Type B pancreatic cell (in vitro differentiated cells): ENCODE results near the gene LINGO4. TPM values are rescaled to one million over a fixed set of nuclear protein-coding genes. Genes with fewer than 3 reads are reported as not detected.
A peak's percentile ranks its signal among the peaks of the same experiment; 100 is the strongest.

ENCODE experiments used
- DNase-seq: peaks from one replicate; pipeline ENCODE4 v3.0.0; 2021; ENCODE audit warnings: mixed read lengths; ENCODE audit not compliant: unreplicated experiment; ENCODE audit errors: extremely low spot score
- H3K27ac Mint-ChIP-seq: 2 replicates; pipeline ENCODE4 v1.8.0; 2021; ENCODE audit warnings: mild to moderate bottlenecking, mixed read lengths
- H3K27me3 Mint-ChIP-seq: 2 replicates; pipeline ENCODE4 v1.8.0; 2021; ENCODE audit warnings: mixed read lengths
- H3K36me3 Mint-ChIP-seq: 2 replicates; pipeline ENCODE4 v1.8.0; 2021; ENCODE audit warnings: mixed read lengths
- H3K4me1 Mint-ChIP-seq: one replicate; pipeline ENCODE4 v1.8.0; 2021; ENCODE audit warnings: mixed read lengths; ENCODE audit not compliant: unreplicated experiment
- H3K4me3 Mint-ChIP-seq: 2 replicates; pipeline ENCODE4 v1.8.0; 2021; ENCODE audit warnings: mild to moderate bottlenecking, mixed read lengths
- H3K9me3 Mint-ChIP-seq: 2 replicates; pipeline ENCODE4 v1.8.0; 2021; ENCODE audit warnings: mixed read lengths
- total RNA-seq: library from RNA; stranded (reverse); gene quantifications from 2 replicates; pipeline ENCODE4 v1.2.1, GENCODE V29; 2021; ENCODE audit warnings: low replicate concordance
- TF ChIP-seq, protein P1 (sequence below): fragments of 200-600 bp; sonication (generic); conservative IDR thresholded peaks from 2 replicates; pipeline ENCODE4 v1.5.0; 2021; ENCODE audit warnings: antibody characterized with exemption, mild to moderate bottlenecking

The LINGO4 gene
- total RNA-seq, 1 donor from 2014 or later, result not detected

DNA sequence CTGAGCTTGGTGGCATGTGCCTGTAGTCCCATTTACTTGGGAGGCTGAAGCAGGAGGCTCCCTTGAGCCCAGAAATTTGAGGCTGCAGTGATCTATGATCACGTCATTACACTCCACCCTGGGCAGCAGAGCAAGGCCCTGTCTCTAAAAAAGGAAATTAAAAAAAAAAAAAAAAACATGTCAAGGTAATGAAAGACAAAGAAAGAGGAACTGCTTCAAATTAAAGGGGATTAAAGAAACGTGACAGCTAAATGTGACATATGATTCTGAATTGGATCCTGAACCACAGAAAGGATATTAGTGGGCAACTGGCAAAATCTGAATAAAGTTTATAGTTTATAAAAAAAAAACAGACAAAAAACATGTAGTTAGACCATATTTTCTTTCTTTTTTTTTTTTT lies 38.2 kb upstream of the LINGO4 start:
- H3K36me3 Mint-ChIP-seq, result no peaks in the 10 kb centered on the region
- H3K4me3 Mint-ChIP-seq, result no peak overlapping the region
- peaks cover 5% of the 10 kb centered on the region for H3K4me1 Mint-ChIP-seq
- TF ChIP-seq, protein P1, sequence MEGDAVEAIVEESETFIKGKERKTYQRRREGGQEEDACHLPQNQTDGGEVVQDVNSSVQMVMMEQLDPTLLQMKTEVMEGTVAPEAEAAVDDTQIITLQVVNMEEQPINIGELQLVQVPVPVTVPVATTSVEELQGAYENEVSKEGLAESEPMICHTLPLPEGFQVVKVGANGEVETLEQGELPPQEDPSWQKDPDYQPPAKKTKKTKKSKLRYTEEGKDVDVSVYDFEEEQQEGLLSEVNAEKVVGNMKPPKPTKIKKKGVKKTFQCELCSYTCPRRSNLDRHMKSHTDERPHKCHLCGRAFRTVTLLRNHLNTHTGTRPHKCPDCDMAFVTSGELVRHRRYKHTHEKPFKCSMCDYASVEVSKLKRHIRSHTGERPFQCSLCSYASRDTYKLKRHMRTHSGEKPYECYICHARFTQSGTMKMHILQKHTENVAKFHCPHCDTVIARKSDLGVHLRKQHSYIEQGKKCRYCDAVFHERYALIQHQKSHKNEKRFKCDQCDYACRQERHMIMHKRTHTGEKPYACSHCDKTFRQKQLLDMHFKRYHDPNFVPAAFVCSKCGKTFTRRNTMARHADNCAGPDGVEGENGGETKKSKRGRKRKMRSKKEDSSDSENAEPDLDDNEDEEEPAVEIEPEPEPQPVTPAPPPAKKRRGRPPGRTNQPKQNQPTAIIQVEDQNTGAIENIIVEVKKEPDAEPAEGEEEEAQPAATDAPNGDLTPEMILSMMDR, result no peak
- H3K27ac Mint-ChIP-seq, result no peak overlapping the region
- no peaks in the 10 kb centered on the region for H3K9me3 Mint-ChIP-seq
- DNase-seq, result no peak
- peaks cover 66% of the 10 kb centered on the region for H3K27me3 Mint-ChIP-seq

DNA sequence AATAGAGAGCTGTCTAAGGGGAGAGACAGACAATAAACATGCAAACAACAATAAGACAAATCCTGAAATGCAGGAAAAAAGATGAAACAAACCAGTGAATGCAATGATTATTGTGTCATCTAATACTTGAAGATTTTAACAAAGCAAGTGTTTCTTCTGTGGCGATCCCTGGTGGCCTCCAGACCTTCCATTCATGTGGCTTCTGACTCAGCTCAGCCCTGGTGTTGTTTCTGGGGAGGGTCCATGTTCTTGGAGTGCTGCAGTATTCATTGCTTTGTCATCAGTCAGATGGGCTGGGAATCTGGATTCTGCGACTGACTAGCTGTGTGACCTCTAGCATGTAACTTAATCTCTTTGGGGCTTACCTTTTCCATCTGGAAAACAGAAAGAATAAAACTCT lies 35.9 kb upstream of the LINGO4 start:
- TF ChIP-seq, protein P1, result no peak
- peaks cover 77% of the 10 kb centered on the region for H3K27me3 Mint-ChIP-seq
- no peaks in the 10 kb centered on the region for H3K9me3 Mint-ChIP-seq
- peaks cover 8% of the 10 kb centered on the region for H3K36me3 Mint-ChIP-seq
- H3K27ac Mint-ChIP-seq, result no peak overlapping the region
- H3K4me3 Mint-ChIP-seq, result no peak overlapping the region
- no peak for DNase-seq
- peaks cover 13% of the 10 kb centered on the region for H3K4me1 Mint-ChIP-seq

DNA sequence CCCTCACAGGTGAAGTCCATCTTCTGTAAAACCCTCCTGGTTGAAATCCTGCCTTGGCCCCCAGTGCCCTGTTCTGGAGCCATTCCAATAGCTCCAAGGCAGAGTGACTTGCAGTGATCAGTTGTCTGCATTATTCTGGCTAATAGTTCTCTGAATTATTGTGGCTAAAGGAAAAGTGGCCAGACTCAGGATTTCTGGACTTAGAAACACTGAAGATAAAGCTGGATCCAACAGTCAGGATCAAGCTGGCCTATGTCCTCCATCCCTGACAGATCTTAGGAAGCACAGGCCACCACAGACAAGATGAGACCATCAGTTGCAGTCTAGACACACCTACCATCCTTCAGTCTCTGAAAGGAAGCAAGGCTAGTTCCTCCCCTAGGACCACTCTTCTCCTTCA lies 35.2 kb upstream of the LINGO4 start:
- Mint-ChIP-seq H3K36me3 (peaks cover 8% of the 10 kb centered on the region), H3K9me3 (no peaks in the 10 kb centered on the region), H3K27me3 (peaks cover 77% of the 10 kb centered on the region), H3K27ac (peak overlapping the region; percentile 92), H3K4me3 (peak overlapping the region; percentile 88), H3K4me1 (peaks cover 13% of the 10 kb centered on the region)
- TF ChIP-seq, protein P1, result no peak
- no peak for DNase-seq

DNA sequence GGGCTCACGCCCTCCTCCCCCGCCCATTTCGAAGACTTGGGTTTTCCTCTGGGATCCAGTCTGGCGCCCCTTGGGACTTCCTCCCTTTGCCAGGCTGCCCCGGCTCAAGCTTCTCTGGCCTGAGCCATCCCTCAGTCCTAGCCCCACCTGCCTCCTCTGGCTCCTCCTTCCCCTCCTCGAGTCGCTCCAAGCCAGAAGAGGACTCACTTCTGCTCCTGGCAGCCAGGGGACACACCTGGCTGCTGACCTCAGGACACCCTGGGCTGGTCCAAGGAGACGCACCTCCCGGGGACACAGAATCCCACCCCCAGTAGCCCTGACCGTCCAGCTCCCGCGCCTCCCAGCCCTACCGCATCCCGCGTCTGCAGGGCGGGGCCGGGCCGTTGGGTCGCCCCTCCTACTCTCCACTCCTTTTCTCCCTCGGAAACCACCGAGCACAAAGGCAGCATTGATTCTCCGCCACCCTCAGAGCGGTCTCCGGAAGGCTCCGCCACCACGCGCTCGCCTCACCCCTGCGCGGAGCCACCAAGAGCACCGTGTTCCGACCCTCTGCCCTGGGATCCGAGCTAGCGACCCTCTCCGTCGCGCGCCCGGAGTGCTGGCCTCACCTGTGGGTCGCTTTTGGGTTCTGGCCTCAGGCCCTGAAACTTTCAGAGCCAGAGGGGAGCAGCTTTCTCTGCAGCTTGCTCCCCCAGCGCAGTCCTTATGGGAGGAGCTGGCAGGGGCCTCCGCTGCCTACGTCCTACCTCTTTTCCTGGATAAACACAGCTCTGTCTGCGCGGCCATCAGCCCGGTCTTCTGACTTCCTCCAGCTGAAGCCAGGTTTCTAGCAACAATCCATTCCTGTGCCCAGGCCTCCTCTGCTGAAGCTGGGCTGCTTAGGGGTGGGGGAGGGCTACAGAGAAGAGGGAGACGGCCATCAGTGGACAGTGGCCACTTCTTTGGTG lies 34.5 kb upstream of the LINGO4 start, which contains the start of gene C2CD4D:
Gene C2CD4D (minus strand): TSS at position 364 of the 947 bp plus-strand sequence. CDS start 831 bp downstream, outside the sequence.
- peak within 1 kb of the TSS; percentile 92 for H3K27ac Mint-ChIP-seq
- no peaks in the 10 kb centered on the region for H3K9me3 Mint-ChIP-seq
- DNase-seq, result no peak
- peaks cover 8% of the 10 kb centered on the region for H3K36me3 Mint-ChIP-seq
- TF ChIP-seq, protein P1, result no peak
- H3K27me3 Mint-ChIP-seq, result peaks cover 70% of the 10 kb centered on the region
- H3K4me1 Mint-ChIP-seq, result peaks cover 13% of the 10 kb centered on the region
- peak within 1 kb of the TSS; percentile 88 for H3K4me3 Mint-ChIP-seq

DNA sequence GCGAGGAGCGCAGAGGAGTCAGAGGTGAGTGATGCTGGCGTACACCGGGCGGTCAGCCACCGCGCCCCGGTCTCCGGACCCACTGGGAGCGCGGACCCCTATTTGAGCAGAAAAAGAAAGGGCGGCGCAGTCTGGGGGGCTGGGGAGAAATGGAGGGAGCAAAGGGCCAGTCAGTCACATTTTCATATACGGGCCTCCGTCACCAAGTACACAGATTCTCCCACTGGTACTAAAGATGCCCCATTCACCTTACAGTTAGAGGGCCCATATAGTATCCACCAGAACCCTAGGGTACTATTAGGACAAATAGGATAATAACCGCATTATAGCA lies 33.8 kb upstream of the LINGO4 start:
- H3K4me3 Mint-ChIP-seq, result peak overlapping the region; percentile 88
- peaks cover 8% of the 10 kb centered on the region for H3K36me3 Mint-ChIP-seq
- DNase-seq, result no peak
- peaks cover 66% of the 10 kb centered on the region for H3K27me3 Mint-ChIP-seq
- H3K27ac Mint-ChIP-seq, result no peak overlapping the region
- H3K4me1 Mint-ChIP-seq, result peaks cover 13% of the 10 kb centered on the region
- TF ChIP-seq, protein P1, result no peak
- no peaks in the 10 kb centered on the region for H3K9me3 Mint-ChIP-seq
